HepG2 (cell line): Measurements from ENCODE around the gene ABCB8. TPM values are rescaled to one million over a fixed set of nuclear protein-coding genes. Genes with fewer than 3 reads are reported as not detected.

Experiments used
- CBX1 ChIP-seq: IDR thresholded peaks from one replicate; pipeline ENCODE4 v1.6.1; 2016; ENCODE audit warnings: antibody characterized with exemption, low read depth
- GFI1 ChIP-seq: sonication (generic); formaldehyde crosslinking; IDR thresholded peaks from 2 replicates; pipeline ENCODE4 v1.5.0; 2020; ENCODE audit warnings: missing genetic modification reagents, mild to moderate bottlenecking, borderline replicate concordance
- HNF4A ChIP-seq: sonication (generic); formaldehyde crosslinking; IDR thresholded peaks from 2 replicates; pipeline ENCODE4 v1.4.0; 2020; ENCODE audit warnings: missing genetic modification reagents
- KDM3A ChIP-seq: IDR thresholded peaks from 2 replicates; pipeline ENCODE4 v1.6.1; 2018; ENCODE audit warnings: low read depth, missing compliant biosample characterization
- KDM5A ChIP-seq: fragments of 200-600 bp; sonication (generic); IDR thresholded peaks from 2 replicates; pipeline ENCODE4 v1.7.0; 2018; ENCODE audit warnings: antibody characterized with exemption, mild to moderate bottlenecking, low read length, borderline replicate concordance
- MEIS2 ChIP-seq: sonication (generic); formaldehyde crosslinking; IDR thresholded peaks from 2 replicates; pipeline ENCODE4 v1.9.0; 2021; ENCODE audit warnings: mild to moderate bottlenecking, missing genetic modification reagents
- NR2F2 ChIP-seq: IDR thresholded peaks from 2 replicates; pipeline ENCODE4 v1.6.1; 2012; ENCODE audit warnings: low read depth, inconsistent platforms, borderline replicate concordance
- POLR2AphosphoS5 ChIP-seq: IDR thresholded peaks from 2 replicates; pipeline ENCODE4 v1.6.1; 2012; ENCODE audit warnings: low read depth, low read length
- TCF7 ChIP-seq: sonication (generic); IDR thresholded peaks from 2 replicates; pipeline ENCODE4 v1.6.1; 2016; ENCODE audit warnings: antibody characterized with exemption, low read depth
- ZBTB20 ChIP-seq: sonication (generic); formaldehyde crosslinking; IDR thresholded peaks from 2 replicates; pipeline ENCODE4 v1.8.1; 2023; ENCODE audit warnings: missing genetic modification reagents, low read depth, mild to moderate bottlenecking, borderline replicate concordance
- ZNF670 ChIP-seq: sonication (generic); formaldehyde crosslinking; IDR thresholded peaks from 2 replicates; pipeline ENCODE4 v1.8.0; 2022; ENCODE audit warnings: mild to moderate bottlenecking, missing genetic modification reagents, borderline replicate concordance
- ZNF703 ChIP-seq: sonication (generic); formaldehyde crosslinking; IDR thresholded peaks from 2 replicates; pipeline ENCODE4 v1.5.1; 2020; ENCODE audit warnings: missing genetic modification reagents, mild to moderate bottlenecking, moderate library complexity, borderline replicate concordance
- ZNF776 ChIP-seq: sonication (generic); formaldehyde crosslinking; IDR thresholded peaks from 2 replicates; pipeline ENCODE4 v1.4.0; 2020; ENCODE audit warnings: mild to moderate bottlenecking, missing genetic modification reagents
- ZNF788 ChIP-seq: sonication (generic); formaldehyde crosslinking; IDR thresholded peaks from 2 replicates; pipeline ENCODE4 v1.5.0; 2020; ENCODE audit warnings: mild to moderate bottlenecking, missing genetic modification reagents, borderline replicate concordance
- ZNF83 ChIP-seq: sonication (generic); formaldehyde crosslinking; IDR thresholded peaks from 2 replicates; pipeline ENCODE4 v1.4.0; 2020; ENCODE audit warnings: missing genetic modification reagents, mild to moderate bottlenecking, borderline replicate concordance
- polyA plus RNA-seq, 8 experiments: library from polyadenylated mRNA; depleted of rRNA in 3 of 8; stranded (reverse) in 7 of 8; unstranded in 1 of 8; fragments of >200 nt; fragmentation: Illumina TruSeq in 4 of 8; extraction: Trizol in 4 of 8; gene quantifications; 2 replicates each; pipeline versions ENCODE4 v1.2.1 to v1.2.3, GENCODE V29; 2011 to 2016; ENCODE audit warnings: low read depth in 4 of 8, missing spikeins in 1 of 8, mixed read lengths in 1 of 8; ENCODE audit not compliant: insufficient read depth in 1 of 8
- total RNA-seq, 5 experiments: library from RNA; depleted of rRNA; stranded (reverse); fragments of >200 nt; fragmentation: Illumina TruSeq; extraction: Trizol; gene quantifications; 2 replicates each; pipeline ENCODE4 v1.2.3, GENCODE V29; 2016; ENCODE audit warnings: low read depth in 1 of 5
- TF ChIP-seq, protein P1 (sequence below): sonication (generic); formaldehyde crosslinking; IDR thresholded peaks from 2 replicates; pipeline ENCODE4 v1.4.0; 2020; ENCODE audit warnings: missing genetic modification reagents, borderline replicate concordance
- TF ChIP-seq, protein P2 (sequence below): sonication (generic); formaldehyde crosslinking; IDR thresholded peaks from 2 replicates; pipeline ENCODE4 v1.5.1; 2020; ENCODE audit warnings: missing genetic modification reagents, mild to moderate bottlenecking, borderline replicate concordance
- TF ChIP-seq, protein P3 (sequence below): IDR thresholded peaks from 2 replicates; pipeline ENCODE4 v1.6.1; 2012; ENCODE audit warnings: low read length, improper control_type of control experiment
- TF ChIP-seq, protein P4 (sequence below): IDR thresholded peaks from 2 replicates; pipeline ENCODE4 v1.6.1; 2012; ENCODE audit warnings: inconsistent platforms

ABCB8 gene
- total and polyA plus RNA-seq, 2 of the 13 experiments (the other 11 are each of a cell fraction or from before 2014, with no cell fraction given) = 6.6 to 16.7 TPM

DNA sequence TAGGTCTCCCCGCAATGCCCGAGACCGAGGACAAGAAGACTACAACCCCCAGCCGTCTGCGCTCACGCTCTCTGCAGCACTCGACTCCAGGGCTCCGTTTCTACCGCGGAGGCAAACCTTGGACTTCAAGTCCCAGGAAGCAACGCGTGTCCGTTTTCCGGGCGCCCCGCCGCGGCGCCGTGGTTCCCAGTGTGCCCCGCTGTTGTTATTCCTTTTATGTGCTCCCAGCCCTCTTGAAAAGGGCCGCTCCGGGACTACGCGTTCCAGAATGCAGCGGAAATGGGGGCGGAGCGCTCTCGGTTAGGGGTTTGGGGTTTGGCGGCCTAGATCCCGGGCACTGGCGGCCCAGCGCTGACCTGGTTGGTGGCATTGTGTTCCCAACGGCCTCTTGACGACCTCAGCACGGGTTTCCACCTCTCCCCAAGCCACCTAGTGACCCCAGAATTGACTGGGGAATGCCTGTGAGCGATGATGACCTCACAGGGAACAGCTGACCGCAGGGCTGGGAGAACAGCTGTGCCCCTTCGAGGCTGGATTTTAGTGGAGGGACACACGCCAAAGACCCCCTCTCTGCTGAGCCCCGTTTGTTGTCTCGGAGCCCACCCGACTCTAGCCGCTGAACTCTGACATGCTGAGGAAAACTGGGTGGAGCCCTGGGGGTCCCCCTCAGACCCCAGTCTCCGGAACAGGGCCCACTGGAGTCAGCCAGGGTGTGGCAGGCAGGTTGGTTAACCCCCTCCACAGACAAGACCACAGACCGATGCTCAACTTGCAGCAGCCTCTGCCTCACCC is 29.9 kb downstream of the ABCB8 start (continued):
- TF ChIP-seq, protein P1, sequence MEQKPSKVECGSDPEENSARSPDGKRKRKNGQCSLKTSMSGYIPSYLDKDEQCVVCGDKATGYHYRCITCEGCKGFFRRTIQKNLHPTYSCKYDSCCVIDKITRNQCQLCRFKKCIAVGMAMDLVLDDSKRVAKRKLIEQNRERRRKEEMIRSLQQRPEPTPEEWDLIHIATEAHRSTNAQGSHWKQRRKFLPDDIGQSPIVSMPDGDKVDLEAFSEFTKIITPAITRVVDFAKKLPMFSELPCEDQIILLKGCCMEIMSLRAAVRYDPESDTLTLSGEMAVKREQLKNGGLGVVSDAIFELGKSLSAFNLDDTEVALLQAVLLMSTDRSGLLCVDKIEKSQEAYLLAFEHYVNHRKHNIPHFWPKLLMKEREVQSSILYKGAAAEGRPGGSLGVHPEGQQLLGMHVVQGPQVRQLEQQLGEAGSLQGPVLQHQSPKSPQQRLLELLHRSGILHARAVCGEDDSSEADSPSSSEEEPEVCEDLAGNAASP = no peak
- TF ChIP-seq, protein P2, sequence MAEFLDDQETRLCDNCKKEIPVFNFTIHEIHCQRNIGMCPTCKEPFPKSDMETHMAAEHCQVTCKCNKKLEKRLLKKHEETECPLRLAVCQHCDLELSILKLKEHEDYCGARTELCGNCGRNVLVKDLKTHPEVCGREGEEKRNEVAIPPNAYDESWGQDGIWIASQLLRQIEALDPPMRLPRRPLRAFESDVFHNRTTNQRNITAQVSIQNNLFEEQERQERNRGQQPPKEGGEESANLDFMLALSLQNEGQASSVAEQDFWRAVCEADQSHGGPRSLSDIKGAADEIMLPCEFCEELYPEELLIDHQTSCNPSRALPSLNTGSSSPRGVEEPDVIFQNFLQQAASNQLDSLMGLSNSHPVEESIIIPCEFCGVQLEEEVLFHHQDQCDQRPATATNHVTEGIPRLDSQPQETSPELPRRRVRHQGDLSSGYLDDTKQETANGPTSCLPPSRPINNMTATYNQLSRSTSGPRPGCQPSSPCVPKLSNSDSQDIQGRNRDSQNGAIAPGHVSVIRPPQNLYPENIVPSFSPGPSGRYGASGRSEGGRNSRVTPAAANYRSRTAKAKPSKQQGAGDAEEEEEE (CRISPR knock-in tag) = no peak
- peak; percentile 35; the same call in 1 of the 2 replicates for TF ChIP-seq ZNF776 (CRISPR knock-in tag)
- TF ChIP-seq ZNF703 (CRISPR knock-in tag) = no peak
- TF ChIP-seq TCF7 = peak; percentile 92
- peak; percentile 67 for TF ChIP-seq POLR2AphosphoS5
- TF ChIP-seq ZBTB20 (CRISPR knock-in tag) = 0 out of 2 replicates have a peak, but pooled peaks have one; percentile 31
- no peak for TF ChIP-seq ZNF670
- TF ChIP-seq ZNF788 = peak; percentile 3; the same call in 1 of the 2 replicates
- TF ChIP-seq NR2F2 = peak; percentile 11; the same call in 1 of the 2 replicates
- TF ChIP-seq CBX1 = no peak
- TF ChIP-seq GFI1 (CRISPR knock-in tag) = no peak
- TF ChIP-seq, protein P3, sequence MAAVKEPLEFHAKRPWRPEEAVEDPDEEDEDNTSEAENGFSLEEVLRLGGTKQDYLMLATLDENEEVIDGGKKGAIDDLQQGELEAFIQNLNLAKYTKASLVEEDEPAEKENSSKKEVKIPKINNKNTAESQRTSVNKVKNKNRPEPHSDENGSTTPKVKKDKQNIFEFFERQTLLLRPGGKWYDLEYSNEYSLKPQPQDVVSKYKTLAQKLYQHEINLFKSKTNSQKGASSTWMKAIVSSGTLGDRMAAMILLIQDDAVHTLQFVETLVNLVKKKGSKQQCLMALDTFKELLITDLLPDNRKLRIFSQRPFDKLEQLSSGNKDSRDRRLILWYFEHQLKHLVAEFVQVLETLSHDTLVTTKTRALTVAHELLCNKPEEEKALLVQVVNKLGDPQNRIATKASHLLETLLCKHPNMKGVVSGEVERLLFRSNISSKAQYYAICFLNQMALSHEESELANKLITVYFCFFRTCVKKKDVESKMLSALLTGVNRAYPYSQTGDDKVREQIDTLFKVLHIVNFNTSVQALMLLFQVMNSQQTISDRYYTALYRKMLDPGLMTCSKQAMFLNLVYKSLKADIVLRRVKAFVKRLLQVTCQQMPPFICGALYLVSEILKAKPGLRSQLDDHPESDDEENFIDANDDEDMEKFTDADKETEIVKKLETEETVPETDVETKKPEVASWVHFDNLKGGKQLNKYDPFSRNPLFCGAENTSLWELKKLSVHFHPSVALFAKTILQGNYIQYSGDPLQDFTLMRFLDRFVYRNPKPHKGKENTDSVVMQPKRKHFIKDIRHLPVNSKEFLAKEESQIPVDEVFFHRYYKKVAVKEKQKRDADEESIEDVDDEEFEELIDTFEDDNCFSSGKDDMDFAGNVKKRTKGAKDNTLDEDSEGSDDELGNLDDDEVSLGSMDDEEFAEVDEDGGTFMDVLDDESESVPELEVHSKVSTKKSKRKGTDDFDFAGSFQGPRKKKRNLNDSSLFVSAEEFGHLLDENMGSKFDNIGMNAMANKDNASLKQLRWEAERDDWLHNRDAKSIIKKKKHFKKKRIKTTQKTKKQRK = no peak
- no peak; the same call in 1 of the 2 replicates for TF ChIP-seq KDM5A
- TF ChIP-seq, protein P4, sequence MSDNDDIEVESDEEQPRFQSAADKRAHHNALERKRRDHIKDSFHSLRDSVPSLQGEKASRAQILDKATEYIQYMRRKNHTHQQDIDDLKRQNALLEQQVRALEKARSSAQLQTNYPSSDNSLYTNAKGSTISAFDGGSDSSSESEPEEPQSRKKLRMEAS = peak; percentile 69
- no peak for TF ChIP-seq MEIS2 (CRISPR knock-in tag)
- TF ChIP-seq KDM3A (CRISPR knock-in tag) = no peak
- 0 out of 2 replicates have a peak, but pooled peaks have one; percentile 21 for TF ChIP-seq HNF4A (CRISPR knock-in tag)
- TF ChIP-seq ZNF83 (CRISPR knock-in tag) = no peak
